GM12892 (cell line): ENCODE results near the gene SLC2A2.
A peak's percentile ranks its signal among the peaks of the same experiment; 100 is the strongest.

Experiments
- DNase-seq: peaks from one replicate; pipeline ENCODE4 v3.0.0; 2011; ENCODE audit not compliant: insufficient read length
- FAIRE-seq: peaks from 2 replicates; lab custom pipeline; 2011; peaks lifted over from hg19 to GRCh38; lab: Jason Lieb, UNC
- POLR2A ChIP-seq: IDR thresholded peaks from 2 replicates; pipeline ENCODE4 v1.6.1; 2011; ENCODE audit warnings: low read depth, low read length, control low read depth
- POLR2AphosphoS5 ChIP-seq: IDR thresholded peaks from 2 replicates; pipeline ENCODE4 v1.6.1; 2011; ENCODE audit warnings: low read depth, low read length, control low read depth
- TAF1 ChIP-seq: IDR thresholded peaks from 2 replicates; pipeline ENCODE4 v1.6.1; 2011; ENCODE audit warnings: low read depth, mild to moderate bottlenecking, control low read depth, low read length, borderline replicate concordance

SLC2A2 gene

GRCh38 chr3:171056528-171056927 is 30.0 kb upstream of the SLC2A2 start:
- FAIRE-seq (no peak), DNase-seq (no peak)
- TF ChIP-seq POLR2A (no peak), POLR2AphosphoS5 (0 out of 2 replicates have a peak, but pooled peaks have one; percentile 1)

DNA sequence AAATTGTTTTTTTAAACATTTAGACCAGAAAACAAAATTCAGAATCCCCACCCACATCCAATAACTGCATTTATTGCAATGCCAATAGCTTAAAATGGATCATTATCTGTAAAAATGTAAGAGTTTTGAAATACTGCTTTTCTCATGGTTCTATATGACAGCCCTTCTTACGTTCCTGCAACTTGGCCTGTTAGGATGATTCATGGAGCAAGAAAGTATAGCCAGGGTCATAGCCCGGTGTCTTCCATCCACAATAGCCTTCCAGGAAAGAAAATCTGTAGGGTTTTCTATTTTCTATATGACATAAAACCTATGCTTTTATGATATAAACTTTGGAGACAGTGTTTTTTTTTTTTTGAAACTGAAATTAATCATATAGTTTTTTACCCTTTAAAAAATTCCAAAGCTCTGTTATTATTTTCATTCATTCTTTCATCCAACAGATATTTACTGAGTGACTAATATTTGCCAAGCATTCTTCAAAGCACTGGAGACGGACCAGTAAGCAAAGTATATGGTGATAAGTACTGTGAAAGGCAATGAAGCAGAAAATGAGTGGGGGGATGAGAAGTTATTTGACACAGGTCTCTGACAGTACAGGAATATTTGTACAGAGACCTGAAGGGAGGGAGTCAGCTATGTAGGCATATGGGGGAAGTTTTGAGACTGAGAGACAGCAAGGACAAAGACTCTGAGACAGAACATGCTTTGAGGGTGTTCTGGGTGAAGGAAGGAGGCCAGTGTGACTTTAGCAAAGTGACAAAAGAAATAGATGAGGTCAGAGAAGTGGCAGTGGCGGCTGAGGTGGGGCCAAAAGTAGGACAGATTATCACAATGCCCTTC is 29.0 kb upstream of the SLC2A2 start:
- TF ChIP-seq POLR2AphosphoS5 (peak; percentile 41; the same call in 1 of the 2 replicates), POLR2A (no peak)
- no peak for FAIRE-seq
- no peak for DNase-seq

- DNase-seq (no peak), FAIRE-seq (no peak)
- TF ChIP-seq POLR2AphosphoS5 (no peak), TAF1 (no peak), POLR2A (no peak)
These were observed 28.4 kb upstream of the SLC2A2 start for GRCh38 chr3:171054921-171055320.

GRCh38 chr3:171054231-171054630 is 27.7 kb upstream of the SLC2A2 start:
- FAIRE-seq: no peak
- no peak for TF ChIP-seq POLR2A
- no peak for TF ChIP-seq POLR2AphosphoS5
- TF ChIP-seq TAF1: no peak
- no peak for DNase-seq

DNA sequence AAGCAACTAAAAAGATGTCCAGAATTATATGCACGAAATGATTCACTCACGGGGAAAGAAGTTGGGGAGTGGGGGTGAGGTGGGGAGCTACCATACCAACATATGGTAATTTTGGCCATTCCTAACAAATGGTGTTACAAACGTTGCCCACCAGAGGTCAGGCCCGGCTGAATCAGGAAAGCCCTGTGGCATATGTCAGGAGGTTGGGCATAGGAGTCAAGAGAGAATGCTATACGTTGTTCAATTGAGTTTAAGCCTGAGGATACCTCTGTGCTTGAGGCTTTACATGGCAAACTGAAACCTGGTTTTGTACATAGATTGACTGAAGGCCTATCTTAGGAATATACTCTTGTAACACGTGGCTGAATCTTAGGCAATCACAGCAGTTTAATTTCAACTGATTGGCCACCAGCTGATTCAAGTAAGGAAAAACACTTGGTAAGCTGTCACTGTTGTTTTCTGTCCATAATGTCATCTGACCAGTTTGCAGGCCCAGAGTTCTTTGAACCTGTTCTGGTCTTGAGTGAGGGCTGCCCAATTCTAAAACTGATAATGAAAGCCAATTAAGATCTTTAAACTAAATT is 23.4 kb upstream of the SLC2A2 start:
- DNase-seq (peak; percentile 19), FAIRE-seq (peak; percentile 85)
- TF ChIP-seq POLR2AphosphoS5 (no peak), TAF1 (no peak), POLR2A (no peak)

GRCh38 chr3:171046760-171047159 is 20.2 kb upstream of the SLC2A2 start:
- DNase-seq (no peak), FAIRE-seq (no peak)
- no peak for TF ChIP-seq TAF1
- TF ChIP-seq POLR2AphosphoS5: no peak
- no peak for TF ChIP-seq POLR2A

DNA sequence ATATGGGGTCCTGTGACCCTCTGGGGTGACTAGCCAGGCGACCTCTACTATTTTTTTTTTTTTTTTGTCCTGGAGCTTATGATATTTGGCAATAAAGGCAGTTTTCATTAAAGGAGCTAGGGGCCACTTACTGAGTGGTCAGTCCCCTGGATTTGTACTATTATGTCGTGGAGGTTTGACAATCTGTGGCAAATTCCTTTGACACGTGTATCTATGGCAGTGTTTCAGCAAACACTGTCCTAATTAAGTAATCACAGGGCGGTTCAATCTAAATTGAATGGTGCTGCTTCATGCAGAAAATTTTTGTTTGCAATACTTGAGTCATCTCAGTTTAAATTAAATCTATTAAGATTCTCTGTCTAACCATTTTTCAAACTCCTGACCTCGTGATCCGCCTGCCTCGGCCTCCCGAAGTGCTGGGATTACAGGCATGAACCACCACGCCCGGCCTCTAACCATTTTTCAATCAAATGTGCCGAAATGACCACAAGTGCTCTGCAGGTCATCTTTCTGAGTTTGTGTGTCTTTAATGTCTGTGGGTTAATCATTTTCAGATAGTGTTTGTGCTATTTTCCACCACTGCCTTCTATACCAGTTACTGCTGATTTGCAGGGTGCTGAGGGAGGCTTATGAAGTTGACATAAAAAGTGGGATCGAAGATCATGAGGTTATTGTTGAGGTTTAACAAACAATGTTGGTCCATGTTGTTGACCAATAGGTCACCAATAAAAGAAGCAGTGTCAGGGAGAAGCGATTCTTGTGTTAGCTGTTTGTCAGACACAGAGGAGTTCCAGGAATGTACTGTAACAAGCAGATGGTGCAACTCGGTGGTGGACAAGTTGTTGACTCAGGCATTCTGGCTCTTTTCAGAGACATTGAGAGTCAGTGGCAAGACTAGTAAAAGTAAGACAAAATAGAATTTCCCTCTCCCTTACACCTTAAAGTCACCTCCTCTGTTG is 18.6 kb upstream of the SLC2A2 start:
- TF ChIP-seq POLR2AphosphoS5: no peak
- no peak for TF ChIP-seq POLR2A
- TF ChIP-seq TAF1: no peak
- DNase-seq: no peak
- no peak for FAIRE-seq

DNA sequence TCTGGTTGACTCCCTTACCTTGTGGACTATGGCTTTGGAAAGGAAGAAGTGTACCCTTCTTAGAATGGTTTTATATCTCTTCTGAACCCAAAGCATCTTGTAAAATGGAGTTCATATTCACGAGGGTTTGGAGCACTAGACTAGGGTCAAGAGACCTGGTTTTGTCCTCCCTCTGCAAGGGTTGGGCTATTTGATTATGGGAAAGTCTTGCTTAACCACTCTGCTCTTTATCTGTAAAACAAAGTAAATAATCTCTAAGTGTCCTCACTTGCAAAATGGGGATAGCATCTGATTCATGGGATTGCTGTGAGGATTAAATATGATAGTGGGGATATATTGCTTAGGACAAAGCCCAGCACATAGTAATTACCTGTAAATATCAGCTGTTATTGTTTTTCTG is 17.9 kb upstream of the SLC2A2 start:
- FAIRE-seq (no peak), DNase-seq (no peak)
- no peak for TF ChIP-seq TAF1
- TF ChIP-seq POLR2A: no peak
- no peak for TF ChIP-seq POLR2AphosphoS5

DNA sequence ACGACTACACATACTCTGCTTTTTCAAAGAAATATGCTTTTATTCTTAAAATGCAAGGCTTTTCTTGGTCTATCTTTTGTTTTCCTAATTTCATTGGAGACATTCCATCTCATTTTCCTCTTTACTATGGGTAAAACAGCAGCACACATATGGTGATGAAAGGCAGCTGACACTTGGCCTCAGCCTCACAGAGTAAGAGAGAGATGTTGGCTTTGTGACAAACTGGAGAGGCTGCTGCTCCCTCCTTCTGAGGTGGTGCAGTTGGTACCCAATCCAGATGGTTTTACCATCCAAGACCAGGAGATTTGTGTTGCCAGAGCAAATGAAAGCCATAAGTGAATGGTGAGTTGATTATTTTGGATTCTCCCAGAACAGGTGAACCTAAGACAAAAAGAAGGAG is 13.2 kb upstream of the SLC2A2 start:
- no peak for DNase-seq
- no peak for FAIRE-seq
- TF ChIP-seq TAF1 (no peak), POLR2A (no peak)

DNA sequence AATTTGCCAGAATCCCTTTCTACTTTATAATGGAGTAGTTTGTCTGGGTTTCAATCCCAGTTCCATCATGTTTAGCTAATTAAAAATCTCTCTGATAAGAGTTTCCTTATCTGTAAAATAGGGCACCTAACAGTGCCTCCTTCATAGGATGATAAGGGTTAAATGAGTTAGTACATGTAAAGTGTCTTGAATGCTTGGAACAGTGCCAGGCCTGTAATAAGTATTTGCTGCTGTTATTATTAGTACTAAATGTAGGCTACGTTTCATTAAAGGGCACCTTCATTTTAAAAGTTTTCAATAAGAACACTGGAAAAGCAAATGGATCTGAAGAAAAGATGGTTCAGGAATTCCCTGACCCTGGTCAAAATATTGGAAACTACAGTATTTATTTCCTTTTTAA is 11.8 kb upstream of the SLC2A2 start:
- TF ChIP-seq POLR2AphosphoS5 (no peak), POLR2A (no peak), TAF1 (no peak)
- no peak for DNase-seq
- no peak for FAIRE-seq

- no peak for FAIRE-seq
- TF ChIP-seq POLR2A: no peak
- no peak for TF ChIP-seq POLR2AphosphoS5
- no peak for TF ChIP-seq TAF1
- no peak for DNase-seq
These were observed 2.3 kb upstream of the SLC2A2 start for GRCh38 chr3:171028779-171029232.
